A673 (cell line): Measurements from ENCODE around the gene NPTX2.

Experiments used
- EZH2 ChIP-seq: fragments of 200-600 bp; sonication (generic); IDR thresholded peaks from 2 replicates; pipeline ENCODE4 v1.6.1; 2017; ENCODE audit warnings: borderline replicate concordance, low read depth, mild to moderate bottlenecking, mixed read lengths, antibody characterized with exemption, low read length; ENCODE audit not compliant: poor library complexity, severe bottlenecking
- TF ChIP-seq, protein P1 (sequence below): fragments of 300-800, 200-600 bp; sonication (generic); conservative IDR thresholded peaks from 2 replicates; pipeline ENCODE4 v1.5.1; 2017; ENCODE audit warnings: low read depth, mild to moderate bottlenecking, antibody characterized with exemption, low read length, moderate library complexity, mixed read lengths

DNA sequence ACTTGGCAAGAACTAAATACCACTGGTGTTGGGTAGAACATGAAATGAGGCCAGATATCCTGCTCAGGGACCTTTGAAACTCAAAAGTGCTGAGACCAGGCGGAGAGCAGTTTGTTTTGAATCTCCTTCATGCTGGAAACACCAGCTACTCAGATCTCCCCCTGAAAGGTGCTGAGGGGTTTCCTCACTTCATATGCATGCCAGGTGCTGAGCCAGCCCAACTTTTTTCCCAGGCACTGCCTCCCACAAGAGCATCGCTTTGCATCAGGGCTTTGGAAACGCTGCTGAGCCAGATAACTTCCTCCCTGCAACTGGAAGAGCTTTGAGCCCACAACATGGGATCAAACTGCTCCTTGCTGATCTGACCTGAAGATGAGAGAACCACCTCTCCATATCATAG is 13.7 kb downstream of the NPTX2 start:
- TF ChIP-seq, protein P1, sequence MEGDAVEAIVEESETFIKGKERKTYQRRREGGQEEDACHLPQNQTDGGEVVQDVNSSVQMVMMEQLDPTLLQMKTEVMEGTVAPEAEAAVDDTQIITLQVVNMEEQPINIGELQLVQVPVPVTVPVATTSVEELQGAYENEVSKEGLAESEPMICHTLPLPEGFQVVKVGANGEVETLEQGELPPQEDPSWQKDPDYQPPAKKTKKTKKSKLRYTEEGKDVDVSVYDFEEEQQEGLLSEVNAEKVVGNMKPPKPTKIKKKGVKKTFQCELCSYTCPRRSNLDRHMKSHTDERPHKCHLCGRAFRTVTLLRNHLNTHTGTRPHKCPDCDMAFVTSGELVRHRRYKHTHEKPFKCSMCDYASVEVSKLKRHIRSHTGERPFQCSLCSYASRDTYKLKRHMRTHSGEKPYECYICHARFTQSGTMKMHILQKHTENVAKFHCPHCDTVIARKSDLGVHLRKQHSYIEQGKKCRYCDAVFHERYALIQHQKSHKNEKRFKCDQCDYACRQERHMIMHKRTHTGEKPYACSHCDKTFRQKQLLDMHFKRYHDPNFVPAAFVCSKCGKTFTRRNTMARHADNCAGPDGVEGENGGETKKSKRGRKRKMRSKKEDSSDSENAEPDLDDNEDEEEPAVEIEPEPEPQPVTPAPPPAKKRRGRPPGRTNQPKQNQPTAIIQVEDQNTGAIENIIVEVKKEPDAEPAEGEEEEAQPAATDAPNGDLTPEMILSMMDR, result no peak
- no peak for TF ChIP-seq EZH2
